ENCODE data around the gene OR2Y1. TPM values are rescaled to one million over a fixed set of nuclear protein-coding genes. Genes with fewer than 3 reads are reported as not detected.

OR2Y1 gene
- total and polyA plus RNA-seq, 2 of the 13 experiments (the other 11 are each of a cell fraction or from before 2014, with no cell fraction given): not detected

GRCh38 chr5:180704362-180704761 lies 35.5 kb downstream of the OR2Y1 start:
- no peaks in the 10 kb centered on the region for H3K9me3 ChIP-seq (ENCODE audit: low read length)
- peak; percentile 17 for DNase-seq (ENCODE audit: low spot score)
- ChIA-PET CTCF (ENCODE audit: low intra/inter-chr PET ratio, low total read pairs) (no interaction called here), POLR2A (no interaction called here)
- no peaks in the 10 kb centered on the region for H4K20me1 ChIP-seq (ENCODE audit: insufficient read depth, low read length)
- no peaks in the 10 kb centered on the region for H3K79me2 ChIP-seq (ENCODE audit: insufficient read depth, low read length)
- no peak overlapping the region for H3K4me3 ChIP-seq (replicated peaks in 1 of 3; ENCODE audit: insufficient read depth in 1 of 3, low read depth in 2 of 3, low read length in 3 of 3)
- TF ChIP-seq, protein P1, sequence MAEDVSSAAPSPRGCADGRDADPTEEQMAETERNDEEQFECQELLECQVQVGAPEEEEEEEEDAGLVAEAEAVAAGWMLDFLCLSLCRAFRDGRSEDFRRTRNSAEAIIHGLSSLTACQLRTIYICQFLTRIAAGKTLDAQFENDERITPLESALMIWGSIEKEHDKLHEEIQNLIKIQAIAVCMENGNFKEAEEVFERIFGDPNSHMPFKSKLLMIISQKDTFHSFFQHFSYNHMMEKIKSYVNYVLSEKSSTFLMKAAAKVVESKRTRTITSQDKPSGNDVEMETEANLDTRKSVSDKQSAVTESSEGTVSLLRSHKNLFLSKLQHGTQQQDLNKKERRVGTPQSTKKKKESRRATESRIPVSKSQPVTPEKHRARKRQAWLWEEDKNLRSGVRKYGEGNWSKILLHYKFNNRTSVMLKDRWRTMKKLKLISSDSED (CRISPR knock-in tag; IDR thresholded peaks at IDR 0.05): no peak
- no peak for TF ChIP-seq NR2F2 (IDR thresholded peaks at IDR 0.05; ENCODE audit: borderline replicate concordance, low read depth)
- peak; percentile 38; the same call in 1 of the 2 replicates for TF ChIP-seq NFE2L2 (IDR thresholded peaks at IDR 0.05; ENCODE audit: low read length)
- no peak for TF ChIP-seq MYNN (CRISPR knock-in tag; IDR thresholded peaks at IDR 0.05; ENCODE audit: low read depth)
- TF ChIP-seq KAT2B (IDR thresholded peaks at IDR 0.05; ENCODE audit: borderline replicate concordance, low read depth, low read length): peak; percentile 90
- TF ChIP-seq U2AF1 (optimal IDR thresholded peaks at IDR 0.05; ENCODE audit: low read depth, low read length): no peak
- TF ChIP-seq ZFP91 (CRISPR knock-in tag; IDR thresholded peaks at IDR 0.05; ENCODE audit: borderline replicate concordance): no peak
- TF ChIP-seq PHF20 (CRISPR knock-in tag; IDR thresholded peaks at IDR 0.05): no peak
- TF ChIP-seq ZBTB40 (IDR thresholded peaks at IDR 0.05): no peak
- no peak for TF ChIP-seq ZBTB40 (CRISPR knock-in tag; IDR thresholded peaks at IDR 0.05)
- no peak for TF ChIP-seq ZNF232 (CRISPR knock-in tag; IDR thresholded peaks at IDR 0.05; ENCODE audit: borderline replicate concordance)
- intact Hi-C loops (cut with micrococcal nuclease; ENCODE audit: unreplicated experiment) (no loop called here), in situ Hi-C loops (cut with HindIII; ENCODE audit: extremely low pct_ligation_motif_present, low pct_unique_long_range_greater_than_20kb) (no loop called here)
- no peak for ATAC-seq
- H3K27ac ChIP-seq (ENCODE audit: extremely low read length, insufficient read depth, low read length): no peak overlapping the region
- no peaks in the 10 kb centered on the region for H3K4me1 ChIP-seq (ENCODE audit: insufficient read depth, low read length)
- no peak overlapping the region for H2AFZ ChIP-seq (ENCODE audit: low read length)
- BruUV-seq (replicated peaks): no TSS peak
- no peak for FAIRE-seq
- H3K4me2 ChIP-seq (ENCODE audit: low read depth, low read length): no peak overlapping the region
- 1% methylated on average over 2 of the region's 2 CpGs for WGBS (ENCODE audit: low lambda C conversion rate)
- H3K9ac ChIP-seq (ENCODE audit: insufficient read depth, low read depth, low read length): no peak overlapping the region
- no peaks in the 10 kb centered on the region for H3K36me3 ChIP-seq (replicated peaks in 1 of 2; ENCODE audit: control insufficient read depth in 1 of 2, insufficient read depth in 2 of 2, low read length in 2 of 2)
- H3K27me3 ChIP-seq (ENCODE audit: control insufficient read depth in 1 of 2, insufficient read depth in 2 of 2, low read length in 2 of 2): no peaks in the 10 kb centered on the region; a peak in 2 of 5 replicates
